Cardiac muscle cell (in vitro differentiated cells and primary cell): ENCODE measurements around the gene PARVB. TPM values are rescaled to one million over a fixed set of nuclear protein-coding genes. Genes with fewer than 3 reads are reported as not detected.

Experiments
- DNase-seq, 2 donors: peaks; one replicate each; pipeline versions ENCODE4 v3.0.0 to v3.0.0-alpha.2; 2010 to 2017; ENCODE audit warnings: low read depth in 1 of 2, low spot score in 1 of 2
- H3K27ac ChIP-seq: fragments of 200-600 bp; sonication (generic); 2 replicates; pipeline ENCODE4 v1.5.1; 2016
- H3K27me3 ChIP-seq: fragments of 200-600 bp; sonication (generic); 2 replicates; pipeline ENCODE4 v1.6.0; 2016; ENCODE audit warnings: control low read depth
- H3K36me3 ChIP-seq: fragments of 200-600 bp; sonication (generic); 2 replicates; pipeline ENCODE4 v1.5.1; 2016; ENCODE audit warnings: control low read depth
- H3K4me1 ChIP-seq: fragments of 200-600 bp; sonication (generic); 2 replicates; pipeline ENCODE4 v1.8.1; 2017; ENCODE audit warnings: low read depth, mild to moderate bottlenecking, mixed run types
- H3K4me3 ChIP-seq: fragments of 200-600 bp; sonication (generic); 2 replicates; pipeline ENCODE4 v1.5.1; 2016; ENCODE audit warnings: mild to moderate bottlenecking
- H3K9me3 ChIP-seq: fragments of 200-600 bp; sonication (generic); 2 replicates; pipeline ENCODE4 v1.5.1; 2017; ENCODE audit warnings: low read depth, mild to moderate bottlenecking, control low read depth
- polyA plus RNA-seq: library from polyadenylated mRNA; unstranded; fragments of >200 nt; fragmentation: Nextera tagmentation; extraction: Ambion mirVana; gene quantifications from 2 replicates; pipeline ENCODE4 v1.2.1, GENCODE V29; 2016
- total RNA-seq: library from RNA; depleted of rRNA; stranded (reverse); fragments of >200 nt; gene quantifications from 2 replicates; pipeline ENCODE4 v1.2.3, GENCODE V29; 2016
- TF ChIP-seq, protein P1 (sequence below): IDR thresholded peaks from 2 replicates; pipeline ENCODE4 v1.5.1; 2012; ENCODE audit warnings: low read depth, mild to moderate bottlenecking, low read length

Gene PARVB
- total and polyA plus RNA-seq, 2 experiments from 2014 or later = 30.6 to 46.0 TPM

DNA sequence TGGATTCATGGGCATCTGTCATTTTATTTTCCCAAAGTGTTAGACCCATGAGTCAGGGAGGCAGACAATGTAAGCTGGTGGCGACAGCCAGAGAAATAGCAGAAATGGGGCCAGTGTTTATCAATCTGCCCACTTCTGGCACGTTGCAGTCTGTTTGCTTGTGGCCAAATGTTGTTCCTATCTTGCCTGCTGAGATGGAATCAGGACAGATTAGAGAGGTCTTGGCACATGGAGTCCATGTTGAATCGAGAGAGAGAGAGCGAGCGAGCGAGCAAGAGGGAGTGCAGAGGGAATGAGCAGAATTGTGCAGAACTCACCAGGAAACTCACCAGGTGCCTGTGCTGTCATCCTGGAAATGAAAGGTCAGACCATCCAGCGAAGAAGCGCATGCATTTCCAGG, 134.7 kb downstream of the PARVB start:
- no peaks in the 10 kb centered on the region for H3K36me3 ChIP-seq
- H3K27me3 ChIP-seq = no peaks in the 10 kb centered on the region
- no peak for DNase-seq
- no peaks in the 10 kb centered on the region for H3K4me1 ChIP-seq
- no peak overlapping the region for H3K4me3 ChIP-seq
- TF ChIP-seq, protein P1, sequence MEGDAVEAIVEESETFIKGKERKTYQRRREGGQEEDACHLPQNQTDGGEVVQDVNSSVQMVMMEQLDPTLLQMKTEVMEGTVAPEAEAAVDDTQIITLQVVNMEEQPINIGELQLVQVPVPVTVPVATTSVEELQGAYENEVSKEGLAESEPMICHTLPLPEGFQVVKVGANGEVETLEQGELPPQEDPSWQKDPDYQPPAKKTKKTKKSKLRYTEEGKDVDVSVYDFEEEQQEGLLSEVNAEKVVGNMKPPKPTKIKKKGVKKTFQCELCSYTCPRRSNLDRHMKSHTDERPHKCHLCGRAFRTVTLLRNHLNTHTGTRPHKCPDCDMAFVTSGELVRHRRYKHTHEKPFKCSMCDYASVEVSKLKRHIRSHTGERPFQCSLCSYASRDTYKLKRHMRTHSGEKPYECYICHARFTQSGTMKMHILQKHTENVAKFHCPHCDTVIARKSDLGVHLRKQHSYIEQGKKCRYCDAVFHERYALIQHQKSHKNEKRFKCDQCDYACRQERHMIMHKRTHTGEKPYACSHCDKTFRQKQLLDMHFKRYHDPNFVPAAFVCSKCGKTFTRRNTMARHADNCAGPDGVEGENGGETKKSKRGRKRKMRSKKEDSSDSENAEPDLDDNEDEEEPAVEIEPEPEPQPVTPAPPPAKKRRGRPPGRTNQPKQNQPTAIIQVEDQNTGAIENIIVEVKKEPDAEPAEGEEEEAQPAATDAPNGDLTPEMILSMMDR = no peak
- no peaks in the 10 kb centered on the region for H3K9me3 ChIP-seq
- no peak overlapping the region for H3K27ac ChIP-seq

GRCh38 chr22:44159221-44159620, 135.1 kb downstream of the PARVB start:
- no peak overlapping the region for H3K4me3 ChIP-seq
- no peaks in the 10 kb centered on the region for H3K9me3 ChIP-seq
- no peaks in the 10 kb centered on the region for H3K36me3 ChIP-seq
- H3K27me3 ChIP-seq = no peaks in the 10 kb centered on the region
- TF ChIP-seq, protein P1 = no peak
- DNase-seq = peak in 1 of 2 donors; percentile 44
- H3K27ac ChIP-seq = no peak overlapping the region
- H3K4me1 ChIP-seq = no peaks in the 10 kb centered on the region

DNA sequence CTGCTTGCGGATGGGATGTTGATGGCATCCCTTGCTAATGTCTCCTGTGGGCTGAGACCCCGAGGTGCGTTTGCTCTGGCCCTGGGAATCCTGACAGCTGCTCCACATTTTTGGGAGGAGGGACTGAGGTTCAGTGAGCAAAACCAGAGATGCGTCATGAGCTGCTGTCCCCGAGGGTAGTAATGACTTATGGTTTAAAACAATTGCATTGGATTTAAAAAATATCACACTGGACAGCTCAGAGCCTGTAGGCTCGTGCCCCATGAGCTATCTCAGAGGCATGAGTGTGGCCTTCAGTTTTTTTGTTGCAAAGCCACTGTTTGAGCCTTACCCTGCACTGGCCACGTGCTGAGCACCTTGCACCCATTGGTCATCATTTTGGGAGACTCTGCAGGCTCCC, 135.7 kb downstream of the PARVB start:
- Histone ChIP-seq H3K4me3 (no peak overlapping the region), H3K4me1 (no peaks in the 10 kb centered on the region), H3K9me3 (no peaks in the 10 kb centered on the region), H3K27me3 (no peaks in the 10 kb centered on the region), H3K27ac (no peak overlapping the region), H3K36me3 (no peaks in the 10 kb centered on the region)
- DNase-seq = no peak
- TF ChIP-seq, protein P1 = no peak

DNA sequence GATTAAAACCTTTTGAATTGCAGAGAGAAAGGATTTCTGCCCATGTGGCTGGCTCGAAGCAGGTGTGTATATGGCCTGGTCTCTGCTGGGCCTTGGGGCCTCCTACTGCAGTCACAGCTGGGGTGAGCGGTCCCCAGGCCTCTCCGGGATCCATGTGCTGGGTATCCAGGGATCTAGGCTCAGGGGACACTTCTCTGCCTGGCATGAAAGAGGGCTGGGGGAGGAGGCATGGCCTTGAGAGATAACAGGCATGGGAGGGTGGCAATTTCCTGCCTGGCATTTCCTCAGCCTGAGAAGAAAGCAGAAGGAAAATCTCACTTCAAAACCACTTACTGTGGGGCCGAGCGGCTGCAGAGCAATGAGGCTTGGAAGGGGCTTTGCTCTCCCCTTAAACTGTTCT, 136.3 kb downstream of the PARVB start:
- no peak for DNase-seq
- TF ChIP-seq, protein P1 = no peak
- Histone ChIP-seq H3K4me1 (no peaks in the 10 kb centered on the region), H3K4me3 (no peak overlapping the region), H3K9me3 (no peaks in the 10 kb centered on the region), H3K36me3 (no peaks in the 10 kb centered on the region), H3K27ac (no peak overlapping the region), H3K27me3 (no peaks in the 10 kb centered on the region)

DNA sequence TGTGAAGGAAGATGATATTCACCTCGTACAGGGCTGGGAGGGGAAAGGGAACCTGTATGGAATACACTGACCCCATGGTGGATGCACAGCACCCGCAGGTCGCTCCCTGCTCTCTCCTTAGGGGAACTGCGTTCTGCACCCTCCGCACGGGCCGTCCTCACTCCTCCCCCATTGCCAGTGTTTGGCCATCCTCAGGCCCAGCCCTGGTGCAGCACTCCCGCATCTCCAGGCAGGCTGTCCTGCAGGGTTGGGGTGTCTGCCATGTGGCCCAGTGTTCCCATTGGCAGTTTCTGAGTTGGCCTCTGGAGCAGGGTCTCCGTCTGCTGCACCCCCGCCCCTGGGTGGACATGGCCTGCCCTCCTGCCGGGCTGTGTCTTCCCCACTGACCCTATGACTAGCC, 137.6 kb downstream of the PARVB start:
- Histone ChIP-seq H3K9me3 (no peaks in the 10 kb centered on the region), H3K27me3 (no peaks in the 10 kb centered on the region), H3K4me3 (no peak overlapping the region), H3K36me3 (no peaks in the 10 kb centered on the region), H3K27ac (no peak overlapping the region), H3K4me1 (no peaks in the 10 kb centered on the region)
- TF ChIP-seq, protein P1 = no peak
- no peak for DNase-seq

DNA sequence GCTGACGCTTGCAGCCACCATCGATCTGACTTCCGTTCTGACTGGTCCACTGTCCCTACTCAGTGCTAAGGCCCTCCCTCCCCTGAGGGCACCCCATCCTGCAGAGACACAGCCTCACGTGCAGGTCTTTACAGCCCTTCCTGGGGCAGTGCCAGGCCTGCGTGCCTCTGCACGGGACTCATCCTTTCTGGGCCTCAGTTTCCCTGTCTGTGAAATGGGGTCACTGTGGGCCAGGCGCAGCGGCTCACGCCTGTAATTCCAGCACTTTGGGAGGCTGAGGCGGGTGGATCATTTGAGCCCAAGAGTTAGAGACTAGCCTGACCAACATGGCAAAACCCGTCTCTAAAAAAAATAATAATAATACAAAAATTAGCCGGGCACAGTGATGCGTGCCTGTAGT, 138.9 kb downstream of the PARVB start:
- TF ChIP-seq, protein P1 = no peak
- no peak for DNase-seq
- Histone ChIP-seq H3K4me3 (no peak overlapping the region), H3K27me3 (no peaks in the 10 kb centered on the region), H3K4me1 (no peaks in the 10 kb centered on the region), H3K9me3 (no peaks in the 10 kb centered on the region), H3K27ac (no peak overlapping the region), H3K36me3 (no peaks in the 10 kb centered on the region)
